Measurements from ENCODE around the gene SNRNP70. TPM values are rescaled to one million over a fixed set of nuclear protein-coding genes. Genes with fewer than 3 reads are reported as not detected.

Gene SNRNP70
- total RNA-seq, 1 donor from 2014 or later = 115 TPM

- H3K4me1 ChIP-seq = peaks cover 24% of the 10 kb centered on the region
- H3K4me3 ChIP-seq = no peak overlapping the region
- H3K9me3 ChIP-seq (replicated peaks) = no peaks in the 10 kb centered on the region
- intact Hi-C loops (cut with micrococcal nuclease) = no loop called here
- DNase-seq = no peak
- peaks cover 95% of the 10 kb centered on the region for H3K27me3 ChIP-seq (ENCODE audit: low read depth)
- H3K27ac ChIP-seq (replicated peaks) = no peak overlapping the region
- TF ChIP-seq CTCF (IDR thresholded peaks at IDR 0.05; ENCODE audit: borderline replicate concordance) = no peak
- no peaks in the 10 kb centered on the region for H3K36me3 ChIP-seq
Measured at GRCh38 chr19:49067554-49067953, 17.7 kb upstream of the SNRNP70 start.

- no peak overlapping the region for H3K4me3 ChIP-seq
- H3K36me3 ChIP-seq = no peaks in the 10 kb centered on the region
- intact Hi-C loops (cut with micrococcal nuclease) = no loop called here
- H3K27ac ChIP-seq (replicated peaks) = no peak overlapping the region
- H3K9me3 ChIP-seq (replicated peaks) = no peaks in the 10 kb centered on the region
- DNase-seq = no peak
- peaks cover 95% of the 10 kb centered on the region for H3K27me3 ChIP-seq (ENCODE audit: low read depth)
- peaks cover 24% of the 10 kb centered on the region for H3K4me1 ChIP-seq
- TF ChIP-seq CTCF (IDR thresholded peaks at IDR 0.05; ENCODE audit: borderline replicate concordance) = no peak
Measured at GRCh38 chr19:49069026-49069425, 16.2 kb upstream of the SNRNP70 start.

GRCh38 chr19:49070416-49070815 lies 14.8 kb upstream of the SNRNP70 start:
- H3K27me3 ChIP-seq (ENCODE audit: low read depth) = peaks cover 88% of the 10 kb centered on the region

GRCh38 chr19:49071860-49072547 lies 13.2 kb upstream of the SNRNP70 start:
- DNase-seq = no peak
- no peak overlapping the region for H3K27ac ChIP-seq (replicated peaks)
- no peaks in the 10 kb centered on the region for H3K9me3 ChIP-seq (replicated peaks)
- H3K4me1 ChIP-seq = peaks cover 6% of the 10 kb centered on the region
- H3K27me3 ChIP-seq (ENCODE audit: low read depth) = peaks cover 75% of the 10 kb centered on the region
- H3K36me3 ChIP-seq = no peaks in the 10 kb centered on the region
- intact Hi-C loops (cut with micrococcal nuclease) = no loop called here
- H3K4me3 ChIP-seq = peak overlapping the region; percentile 43
- TF ChIP-seq CTCF (IDR thresholded peaks at IDR 0.05; ENCODE audit: borderline replicate concordance) = no peak

More at GRCh38 chr19:49070416-49070815, 14.8 kb upstream of the SNRNP70 start:
- Histone ChIP-seq H3K27ac (replicated peaks) (no peak overlapping the region), H3K36me3 (no peaks in the 10 kb centered on the region), H3K9me3 (replicated peaks) (no peaks in the 10 kb centered on the region), H3K4me1 (peaks cover 13% of the 10 kb centered on the region), H3K4me3 (no peak overlapping the region)
- intact Hi-C loops (cut with micrococcal nuclease) = no loop called here
- no peak for DNase-seq
- no peak for TF ChIP-seq CTCF (IDR thresholded peaks at IDR 0.05; ENCODE audit: borderline replicate concordance)

GRCh38 chr19:49073514-49074378 lies 11.5 kb upstream of the SNRNP70 start:
- Histone ChIP-seq H3K4me1 (peaks cover 6% of the 10 kb centered on the region), H3K27ac (replicated peaks) (no peak overlapping the region), H3K27me3 (ENCODE audit: low read depth) (peaks cover 59% of the 10 kb centered on the region), H3K9me3 (replicated peaks) (no peaks in the 10 kb centered on the region), H3K4me3 (no peak overlapping the region), H3K36me3 (no peaks in the 10 kb centered on the region)
- TF ChIP-seq CTCF (IDR thresholded peaks at IDR 0.05; ENCODE audit: borderline replicate concordance) = peak; percentile 19
- no peak for DNase-seq
- intact Hi-C loops (cut with micrococcal nuclease) = no loop called here
